HepG2 (cell line): ENCODE results near the gene MORF4L1.

Experiments
- ARID3A ChIP-seq: IDR thresholded peaks from 2 replicates; pipeline ENCODE4 v1.6.1; 2012; ENCODE audit warnings: low read depth, low read length, improper control_type of control experiment
- MEIS2 ChIP-seq: sonication (generic); formaldehyde crosslinking; IDR thresholded peaks from 2 replicates; pipeline ENCODE4 v1.9.0; 2021; ENCODE audit warnings: mild to moderate bottlenecking, missing genetic modification reagents
- NCOR1 ChIP-seq: fragments of 200-600 bp; sonication (generic); IDR thresholded peaks from 2 replicates; pipeline ENCODE4 v1.7.0; 2017; ENCODE audit warnings: antibody characterized with exemption, low read length, borderline replicate concordance
- PHF8 ChIP-seq: sonication (generic); formaldehyde crosslinking; IDR thresholded peaks from 2 replicates; pipeline ENCODE4 v1.5.0; 2020; ENCODE audit warnings: missing genetic modification reagents
- POLR2A ChIP-seq, 2 experiments: IDR thresholded peaks; 2 replicates each; pipeline ENCODE4 v1.6.1; 2011; ENCODE audit warnings: low read depth in 2 of 2, low read length in 2 of 2, mild to moderate bottlenecking in 1 of 2, moderate library complexity in 1 of 2; ENCODE audit not compliant: insufficient read depth in 1 of 2
- SALL2 ChIP-seq: sonication (generic); formaldehyde crosslinking; IDR thresholded peaks from 2 replicates; pipeline ENCODE4 v1.8.1; 2023; ENCODE audit warnings: mild to moderate bottlenecking, missing genetic modification reagents, inconsistent platforms
- SRSF9 ChIP-seq: fragments of 200-400 bp; formaldehyde crosslinking; IDR thresholded peaks from 2 replicates; pipeline ENCODE4 v1.6.1; 2018; ENCODE audit warnings: borderline replicate concordance, mild to moderate bottlenecking, low read depth, low read length; ENCODE audit not compliant: insufficient read depth, poor library complexity, severe bottlenecking
- ZBTB37 ChIP-seq: sonication (generic); formaldehyde crosslinking; IDR thresholded peaks from 2 replicates; pipeline ENCODE4 v1.4.0; 2020; ENCODE audit warnings: mild to moderate bottlenecking, missing genetic modification reagents
- ZFP36L1 ChIP-seq: sonication (generic); formaldehyde crosslinking; IDR thresholded peaks from 2 replicates; pipeline ENCODE4 v1.8.0; 2022; ENCODE audit warnings: mild to moderate bottlenecking, missing genetic modification reagents, moderate library complexity
- ZNF569 ChIP-seq: sonication (generic); formaldehyde crosslinking; IDR thresholded peaks from 2 replicates; pipeline ENCODE4 v1.5.0; 2020; ENCODE audit warnings: mild to moderate bottlenecking, missing genetic modification reagents, moderate library complexity, borderline replicate concordance
- ZNF83 ChIP-seq: sonication (generic); formaldehyde crosslinking; IDR thresholded peaks from 2 replicates; pipeline ENCODE4 v1.4.0; 2020; ENCODE audit warnings: missing genetic modification reagents, mild to moderate bottlenecking, borderline replicate concordance
- TF ChIP-seq, protein P1 (sequence below): sonication (generic); formaldehyde crosslinking; IDR thresholded peaks from 2 replicates; pipeline ENCODE4 v1.4.0; 2020; ENCODE audit warnings: mild to moderate bottlenecking, missing genetic modification reagents, borderline replicate concordance

GRCh38 chr15:78873793-78874765 is 1.4 kb downstream of the MORF4L1 start:
- TF ChIP-seq NCOR1 (no peak), MEIS2 (CRISPR knock-in tag) (no peak), SALL2 (CRISPR knock-in tag) (0 out of 2 replicates have a peak, but pooled peaks have one; percentile 22), ZNF569 (CRISPR knock-in tag) (no peak), ZBTB37 (CRISPR knock-in tag) (no peak), ARID3A (no peak), SRSF9 (no peak), POLR2A (IDR thresholded peaks at IDR 0.05; ENCODE audit: insufficient read depth in 1 of 2, low read depth in 2 of 2, low read length in 2 of 2) (peak in 1 of 2 experiments; percentile 41; a peak in 1 of 4 replicates), ZNF83 (CRISPR knock-in tag) (no peak), PHF8 (CRISPR knock-in tag) (no peak), ZFP36L1 (CRISPR knock-in tag) (no peak)
- TF ChIP-seq, protein P1, sequence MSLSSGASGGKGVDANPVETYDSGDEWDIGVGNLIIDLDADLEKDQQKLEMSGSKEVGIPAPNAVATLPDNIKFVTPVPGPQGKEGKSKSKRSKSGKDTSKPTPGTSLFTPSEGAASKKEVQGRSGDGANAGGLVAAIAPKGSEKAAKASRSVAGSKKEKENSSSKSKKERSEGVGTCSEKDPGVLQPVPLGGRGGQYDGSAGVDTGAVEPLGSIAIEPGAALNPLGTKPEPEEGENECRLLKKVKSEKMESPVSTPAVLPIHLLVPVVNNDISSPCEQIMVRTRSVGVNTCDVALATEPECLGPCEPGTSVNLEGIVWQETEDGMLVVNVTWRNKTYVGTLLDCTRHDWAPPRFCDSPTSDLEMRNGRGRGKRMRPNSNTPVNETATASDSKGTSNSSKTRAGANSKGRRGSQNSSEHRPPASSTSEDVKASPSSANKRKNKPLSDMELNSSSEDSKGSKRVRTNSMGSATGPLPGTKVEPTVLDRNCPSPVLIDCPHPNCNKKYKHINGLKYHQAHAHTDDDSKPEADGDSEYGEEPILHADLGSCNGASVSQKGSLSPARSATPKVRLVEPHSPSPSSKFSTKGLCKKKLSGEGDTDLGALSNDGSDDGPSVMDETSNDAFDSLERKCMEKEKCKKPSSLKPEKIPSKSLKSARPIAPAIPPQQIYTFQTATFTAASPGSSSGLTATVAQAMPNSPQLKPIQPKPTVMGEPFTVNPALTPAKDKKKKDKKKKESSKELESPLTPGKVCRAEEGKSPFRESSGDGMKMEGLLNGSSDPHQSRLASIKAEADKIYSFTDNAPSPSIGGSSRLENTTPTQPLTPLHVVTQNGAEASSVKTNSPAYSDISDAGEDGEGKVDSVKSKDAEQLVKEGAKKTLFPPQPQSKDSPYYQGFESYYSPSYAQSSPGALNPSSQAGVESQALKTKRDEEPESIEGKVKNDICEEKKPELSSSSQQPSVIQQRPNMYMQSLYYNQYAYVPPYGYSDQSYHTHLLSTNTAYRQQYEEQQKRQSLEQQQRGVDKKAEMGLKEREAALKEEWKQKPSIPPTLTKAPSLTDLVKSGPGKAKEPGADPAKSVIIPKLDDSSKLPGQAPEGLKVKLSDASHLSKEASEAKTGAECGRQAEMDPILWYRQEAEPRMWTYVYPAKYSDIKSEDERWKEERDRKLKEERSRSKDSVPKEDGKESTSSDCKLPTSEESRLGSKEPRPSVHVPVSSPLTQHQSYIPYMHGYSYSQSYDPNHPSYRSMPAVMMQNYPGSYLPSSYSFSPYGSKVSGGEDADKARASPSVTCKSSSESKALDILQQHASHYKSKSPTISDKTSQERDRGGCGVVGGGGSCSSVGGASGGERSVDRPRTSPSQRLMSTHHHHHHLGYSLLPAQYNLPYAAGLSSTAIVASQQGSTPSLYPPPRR (CRISPR knock-in tag), result no peak
